GM19452 (cell line): ENCODE data around the gene FRMD5.

Experiments used
- ATAC-seq: cut with Tn5 transposase; IDR thresholded peaks from one replicate; pipeline ENCODE4 v1.9.1; 2021; ENCODE audit not compliant: unreplicated experiment

The FRMD5 gene

DNA sequence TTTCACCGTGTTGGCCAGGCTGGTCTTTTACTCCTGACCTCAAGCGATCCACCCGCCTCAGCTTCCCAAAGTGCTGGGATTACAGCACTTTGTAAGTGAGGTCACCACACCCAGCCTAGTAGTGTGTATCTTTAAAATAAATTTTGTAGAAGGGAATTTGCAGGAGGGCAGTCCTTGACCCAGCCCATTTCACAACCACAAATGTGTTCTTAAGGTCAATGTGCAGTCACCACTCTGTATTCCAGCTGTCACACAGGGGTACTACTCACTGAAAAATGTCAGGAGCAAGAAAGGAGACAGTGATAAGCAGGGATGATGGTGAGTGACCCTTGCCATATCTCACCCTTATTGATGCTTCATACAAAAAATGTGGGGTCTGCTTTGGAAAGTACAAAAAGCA lies 98.5 kb downstream of the FRMD5 start:
- ATAC-seq = no peak

- no peak for ATAC-seq
Measured at GRCh38 chr15:44094781-44095180, 100.3 kb downstream of the FRMD5 start.

GRCh38 chr15:44093836-44094235 lies 101.2 kb downstream of the FRMD5 start:
- no peak for ATAC-seq

DNA sequence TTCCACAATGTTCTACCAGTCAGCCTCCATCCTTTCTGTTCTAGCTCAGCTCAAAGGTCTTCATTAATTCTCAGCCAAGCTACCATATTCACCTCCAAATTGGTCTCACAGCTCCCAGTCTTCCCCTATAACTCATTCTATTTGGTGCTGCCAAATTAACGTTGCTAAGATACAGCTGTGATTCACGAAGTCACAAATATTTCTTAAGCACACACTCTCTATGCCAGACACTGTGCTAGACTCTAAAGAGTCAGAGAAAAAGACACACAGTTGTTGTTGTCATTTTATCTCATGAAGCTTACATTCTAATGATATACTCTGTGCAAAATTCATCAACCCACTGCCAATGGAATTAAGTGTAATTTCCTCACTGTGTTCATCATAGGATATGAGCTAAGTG lies 102.8 kb downstream of the FRMD5 start:
- no peak for ATAC-seq

GRCh38 chr15:44087578-44088465 lies 107.2 kb downstream of the FRMD5 start:
- no peak for ATAC-seq

DNA sequence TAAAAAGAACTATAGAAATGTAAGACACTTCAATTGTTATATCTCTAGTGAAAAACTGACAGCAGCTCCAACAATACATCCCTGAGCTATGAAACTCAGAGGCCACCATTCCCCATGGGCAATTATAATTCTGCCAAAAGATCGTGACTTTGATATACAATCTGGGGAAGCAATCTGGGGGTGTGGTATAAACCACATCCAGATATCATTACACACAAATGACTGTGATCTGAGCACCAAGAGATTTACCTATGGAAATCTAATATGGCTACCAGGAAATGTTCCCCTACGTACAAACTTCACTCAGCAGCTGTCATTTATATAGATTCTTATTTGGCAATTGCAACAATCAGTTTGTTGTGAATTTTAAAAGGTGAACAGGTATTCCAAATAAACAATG lies 110.3 kb downstream of the FRMD5 start:
- no peak for ATAC-seq

DNA sequence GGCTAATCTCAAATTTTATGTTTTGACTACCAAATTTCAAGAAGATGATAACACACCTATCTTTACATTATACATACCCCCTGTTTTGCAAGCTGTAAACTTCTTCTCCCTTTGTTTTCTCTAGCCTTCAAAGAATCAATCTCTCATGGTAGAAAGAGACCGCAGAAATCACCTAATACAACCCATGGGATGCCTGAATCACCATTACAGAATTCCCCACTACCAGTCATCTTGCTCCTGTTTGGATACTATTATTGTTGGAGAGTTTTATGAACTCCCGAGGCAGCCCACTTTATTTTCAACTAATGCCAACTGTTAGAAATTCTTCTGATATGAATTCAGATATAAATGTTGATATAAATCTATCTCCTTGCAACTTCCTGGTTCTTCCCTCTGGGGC lies 110.9 kb downstream of the FRMD5 start:
- no peak for ATAC-seq

DNA sequence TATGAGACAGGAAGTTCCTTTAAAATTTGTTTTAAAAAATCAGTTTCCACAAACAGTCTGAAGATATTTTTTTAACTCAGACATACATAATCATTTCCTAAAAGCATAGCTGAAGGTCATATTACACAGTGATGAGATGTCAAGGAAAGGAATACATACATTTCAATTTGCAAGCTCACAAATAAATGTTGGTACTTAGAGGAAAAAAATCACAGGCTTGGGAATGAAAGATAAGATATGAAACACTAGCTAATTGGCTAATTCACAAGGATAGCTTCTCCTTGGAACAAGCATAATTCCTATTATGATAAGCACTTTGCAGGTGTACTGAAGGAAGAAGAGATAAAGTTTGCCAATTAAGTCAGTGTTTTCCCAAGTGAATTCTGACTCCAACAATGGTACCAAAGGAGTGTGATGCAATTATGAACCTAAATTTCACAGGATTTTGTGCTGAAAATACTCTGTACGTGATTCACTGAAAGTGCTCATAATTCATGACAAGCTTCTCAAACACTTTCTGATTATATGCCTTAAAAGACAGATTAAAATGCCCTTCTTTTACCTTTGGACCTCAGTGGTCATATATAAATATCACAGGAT lies 112.4 kb downstream of the FRMD5 start:
- ATAC-seq = no peak

DNA sequence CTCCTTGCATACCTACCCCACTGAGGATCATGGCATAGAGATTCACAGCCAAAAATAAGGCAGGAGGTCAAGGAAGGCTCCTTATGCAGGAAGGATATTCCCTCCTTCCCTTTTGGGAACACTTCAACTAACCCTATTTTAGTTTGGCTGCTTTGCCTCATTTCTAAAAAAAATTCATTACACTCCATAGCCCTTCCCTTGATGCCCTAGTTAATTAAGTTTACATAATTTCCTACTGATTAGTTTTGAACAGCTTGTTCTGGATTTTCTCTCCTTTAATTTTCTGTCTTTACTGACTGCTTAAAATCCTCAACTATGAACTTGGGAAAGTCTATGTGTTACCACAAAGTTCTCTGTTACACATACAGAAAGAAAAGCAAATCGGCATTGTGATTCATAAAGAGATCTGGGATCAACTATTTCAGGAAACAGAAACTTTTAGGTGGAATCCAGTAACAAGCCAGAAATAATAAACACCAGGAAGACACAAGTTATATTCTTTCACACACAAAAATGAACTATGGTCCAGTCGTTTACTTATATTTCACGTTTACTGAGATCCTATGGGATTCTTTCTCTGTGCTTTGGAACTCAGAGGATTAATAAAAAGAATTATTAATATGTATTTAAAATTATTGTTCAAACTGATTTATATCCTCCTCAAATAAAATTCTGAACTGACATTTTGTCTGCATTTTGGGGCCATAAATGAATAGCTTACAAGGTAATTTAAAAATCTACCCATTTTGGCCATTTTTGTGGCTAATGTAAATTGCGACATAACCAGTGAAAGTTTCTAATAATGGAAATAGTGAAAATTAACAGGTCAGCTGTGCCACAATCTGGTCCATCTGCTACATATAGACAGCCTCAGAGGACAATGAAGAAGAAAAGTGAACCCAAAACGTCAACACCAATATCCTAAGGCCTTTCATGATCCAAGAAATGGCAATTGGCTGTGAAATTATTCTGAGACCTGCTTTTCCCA lies 113.8 kb downstream of the FRMD5 start:
- no peak for ATAC-seq

GRCh38 chr15:44075535-44075934 lies 119.5 kb downstream of the FRMD5 start:
- no peak for ATAC-seq

- ATAC-seq = no peak
Measured at GRCh38 chr15:44069489-44069888, 125.6 kb downstream of the FRMD5 start.

DNA sequence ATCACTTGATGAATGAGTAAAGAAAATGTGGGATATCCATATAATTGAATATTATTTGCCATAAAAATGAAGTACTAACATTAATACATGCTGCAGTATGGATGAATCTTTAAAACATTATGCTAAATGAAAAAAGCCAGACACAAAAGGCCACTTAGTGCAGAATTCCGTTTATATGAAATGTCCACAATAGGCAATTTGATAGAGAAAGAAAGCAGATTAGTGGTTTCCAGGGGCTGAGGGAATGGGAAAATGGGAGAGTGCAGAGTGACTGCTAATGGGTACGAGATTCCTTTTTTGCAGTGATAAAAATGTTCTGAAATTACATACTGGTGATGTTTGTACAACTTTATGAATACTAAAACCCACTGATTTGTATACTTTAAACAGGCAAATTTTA lies 126.7 kb downstream of the FRMD5 start:
- ATAC-seq = no peak

GRCh38 chr15:44066211-44066827 lies 128.8 kb downstream of the FRMD5 start:
- no peak for ATAC-seq

DNA sequence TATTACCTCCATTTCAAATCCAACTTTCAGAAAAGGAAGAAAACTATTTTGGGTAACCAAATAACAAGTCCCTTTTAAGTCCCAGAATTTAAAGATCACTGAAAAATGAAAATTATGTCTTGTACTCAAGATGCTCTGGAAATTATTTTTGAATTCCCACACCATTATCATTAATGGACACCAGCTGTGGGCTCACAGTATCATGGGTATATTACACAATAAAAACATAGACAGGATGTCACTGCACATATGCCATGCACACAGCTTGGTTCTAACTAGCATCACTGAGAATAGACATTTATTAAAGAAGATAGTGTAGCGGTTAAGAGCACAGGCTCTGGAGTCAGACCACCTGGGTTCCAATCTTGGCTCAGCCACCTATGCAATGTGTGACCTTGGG lies 130.4 kb downstream of the FRMD5 start:
- ATAC-seq = no peak

DNA sequence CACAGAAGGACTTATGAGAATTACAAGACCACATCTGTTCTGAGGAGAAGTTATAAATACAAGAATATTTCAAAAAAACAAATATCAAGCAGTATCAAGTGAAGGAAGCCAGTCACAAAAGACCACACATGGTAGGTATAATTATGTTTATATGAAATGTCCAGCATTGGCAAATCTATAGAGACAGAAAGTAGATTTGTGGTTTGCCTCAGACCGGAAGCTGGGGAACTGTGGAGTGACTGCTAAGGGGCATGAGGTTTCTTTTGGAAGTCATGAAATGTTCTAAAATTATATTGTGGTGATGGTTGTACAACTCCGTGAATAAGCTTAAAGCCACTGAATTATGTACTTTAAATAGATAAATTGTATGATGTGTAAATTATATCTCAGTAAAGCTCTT lies 136.9 kb downstream of the FRMD5 start:
- ATAC-seq = no peak

GRCh38 chr15:44045661-44046060 lies 149.4 kb downstream of the FRMD5 start:
- no peak for ATAC-seq

DNA sequence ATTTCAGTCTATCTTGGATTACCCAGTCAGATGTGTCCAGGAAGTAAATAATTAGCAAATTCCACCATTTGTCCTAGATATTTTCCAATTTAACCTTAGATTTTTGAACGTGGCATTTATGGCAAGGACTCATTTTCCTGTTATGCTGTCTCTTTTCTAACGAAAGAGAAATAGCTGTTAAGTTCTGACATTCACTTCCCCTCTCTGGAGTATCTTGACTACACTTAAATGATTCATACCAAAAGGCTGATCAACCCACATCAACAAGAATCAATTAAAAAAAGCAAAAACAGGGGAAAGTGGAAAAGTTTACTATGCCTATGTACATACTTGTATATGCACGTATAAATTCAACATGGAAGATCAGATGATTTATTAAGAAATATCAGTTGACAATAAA lies 149.9 kb downstream of the FRMD5 start:
- no peak for ATAC-seq

GRCh38 chr15:44038755-44039191 lies 156.3 kb downstream of the FRMD5 start:
- no peak for ATAC-seq

DNA sequence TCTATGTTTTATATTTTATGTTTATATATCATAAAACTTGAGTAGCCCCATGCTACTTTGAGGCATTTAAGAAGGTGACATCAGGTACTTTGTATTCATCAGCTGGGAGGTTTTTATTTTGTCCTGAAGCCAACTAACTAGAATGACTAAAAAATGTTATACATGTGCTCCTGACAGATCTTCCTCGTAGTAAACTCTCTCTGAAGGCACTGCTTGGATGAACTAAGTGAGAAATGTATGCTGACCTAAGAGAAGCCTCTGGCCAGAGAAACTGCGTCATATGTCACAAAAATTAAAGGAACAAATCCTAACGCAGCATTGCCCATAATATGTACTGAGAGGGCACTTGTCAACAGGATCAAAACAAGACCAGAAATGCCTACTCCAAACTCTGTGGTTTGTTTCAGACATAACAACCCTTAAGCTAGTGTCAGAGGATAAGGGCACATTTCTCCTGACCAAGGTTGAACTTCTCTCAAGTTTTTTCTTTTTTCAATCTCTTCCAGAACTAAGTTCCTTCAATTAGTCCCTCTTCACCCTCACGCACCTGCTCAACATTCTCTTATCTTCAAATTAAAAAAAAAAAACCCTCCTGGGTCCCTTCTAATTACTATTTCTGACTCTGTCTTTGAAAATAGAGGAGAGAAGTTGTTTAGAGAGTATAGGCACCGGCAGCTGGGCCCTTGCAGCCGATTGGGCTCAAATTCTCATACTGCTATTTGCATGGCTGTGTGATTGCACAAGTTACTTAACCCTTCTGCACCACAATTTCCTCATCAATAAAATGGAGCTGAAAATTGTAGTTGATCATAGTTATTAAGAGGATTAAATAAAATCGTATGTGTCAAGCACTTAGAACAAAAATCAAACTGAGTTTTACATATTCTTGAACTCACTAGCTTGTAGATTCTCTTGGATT lies 159.0 kb downstream of the FRMD5 start:
- no peak for ATAC-seq
